Measurements from ENCODE around the gene FASTKD2.

DNA sequence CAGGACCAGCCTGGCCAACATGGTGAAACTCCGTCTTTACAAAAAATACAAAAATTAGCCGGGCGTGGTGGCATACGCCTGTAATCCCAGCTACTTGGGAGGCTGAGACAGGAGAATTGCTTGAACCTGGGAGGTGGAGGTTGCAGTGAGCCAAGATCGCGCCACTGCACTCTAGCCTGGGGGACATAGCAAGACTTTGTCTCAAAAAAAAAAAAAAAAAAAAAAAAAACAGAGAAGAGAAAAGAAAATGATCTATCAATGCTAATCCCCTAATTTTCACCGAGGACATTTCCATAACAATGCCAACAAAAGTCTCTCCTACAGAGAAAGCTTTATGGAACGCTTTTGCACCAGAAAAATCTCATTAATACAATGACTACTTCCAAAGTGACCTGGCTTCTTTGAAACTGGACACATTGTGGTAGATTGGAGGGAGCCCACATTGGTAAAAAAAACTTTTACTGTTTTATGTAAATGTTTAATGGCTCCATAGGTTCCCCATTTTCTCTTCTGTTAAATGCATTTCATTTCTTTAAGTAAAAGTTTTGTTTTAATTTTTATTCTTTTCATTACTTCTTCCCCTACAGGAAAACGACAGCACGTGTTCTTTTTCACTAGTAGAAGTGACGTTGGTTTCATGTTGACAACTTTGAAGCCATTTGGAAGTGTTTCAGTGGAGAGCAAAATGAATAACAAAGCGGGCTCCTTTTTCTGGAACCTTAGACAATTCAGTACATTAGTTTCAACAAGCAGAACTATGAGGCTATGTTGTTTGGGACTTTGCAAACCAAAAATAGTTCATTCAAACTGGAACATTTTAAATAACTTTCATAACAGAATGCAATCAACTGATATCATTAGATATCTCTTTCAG, 888 bp downstream of the FASTKD2 start:
- TF ChIP-seq POLR2A (IDR thresholded peaks at IDR 0.05; ENCODE audit: low read length) = no peak
- TF ChIP-seq GATA1 (IDR thresholded peaks at IDR 0.05; ENCODE audit: low read depth, low read length) = no peak

All from erythroblast (primary cell).